ENCODE results near the gene NT5C3B.
A peak's percentile ranks its signal among the peaks of the same experiment; 100 is the strongest.
"Not testable (repeated sequence)": the region's sequence is repeated elsewhere in the genome, so short reads cannot be mapped to it uniquely, and the experiment has no call there.

Gene NT5C3B

GRCh38 chr17:41839448-41839847 lies 3.4 kb upstream of the NT5C3B start:
- not testable (repeated sequence) for DNase-seq (ENCODE audit: low read depth in 2 of 2)

- no peak for DNase-seq (ENCODE audit: low read depth in 2 of 2)
Observed at GRCh38 chr17:41837761-41838538, 1.9 kb upstream of the NT5C3B start, which contains the start of gene KLHL10. TSS of gene KLHL10 (plus strand) at chr17:41837825. CDS start at chr17:41837933, 108 bp downstream.

- no peak for DNase-seq (ENCODE audit: low read depth in 2 of 2)
Observed at GRCh38 chr17:41836550-41837196, 641 bp upstream of the NT5C3B start.

- DNase-seq (ENCODE audit: low read depth in 2 of 2), result no peak
Observed at GRCh38 chr17:41835214-41835799, 725 bp downstream of the NT5C3B start.

- not testable (repeated sequence) for DNase-seq (ENCODE audit: low read depth in 2 of 2)
Observed at GRCh38 chr17:41829961-41830360, 6.1 kb downstream of the NT5C3B start.

- no peak for DNase-seq (ENCODE audit: low read depth in 2 of 2)
Observed at GRCh38 chr17:41825175-41825845, 10.7 kb downstream of the NT5C3B start.

GRCh38 chr17:41824086-41824485 lies 11.9 kb downstream of the NT5C3B start:
- no peak for DNase-seq (ENCODE audit: low read depth in 2 of 2)

GRCh38 chr17:41823580-41823979 lies 12.5 kb downstream of the NT5C3B start:
- no peak for DNase-seq (ENCODE audit: low read depth in 2 of 2)

GRCh38 chr17:41823141-41823524 lies 12.9 kb downstream of the NT5C3B start:
- DNase-seq (ENCODE audit: low read depth in 2 of 2), result no peak

- DNase-seq (ENCODE audit: low read depth in 2 of 2), result no peak
Observed at GRCh38 chr17:41822216-41823140, 13.6 kb downstream of the NT5C3B start.

GRCh38 chr17:41821776-41822175 lies 14.3 kb downstream of the NT5C3B start:
- no peak for DNase-seq (ENCODE audit: low read depth in 2 of 2)

- no peak for DNase-seq (ENCODE audit: low read depth in 2 of 2)
Observed at GRCh38 chr17:41818024-41818423, 18.0 kb downstream of the NT5C3B start.

- DNase-seq (ENCODE audit: low read depth in 2 of 2), result no peak
Observed at GRCh38 chr17:41816637-41817320, 19.3 kb downstream of the NT5C3B start.

- DNase-seq (ENCODE audit: low read depth in 2 of 2), result no peak
Observed at GRCh38 chr17:41814195-41814594, 21.8 kb downstream of the NT5C3B start.

- DNase-seq (ENCODE audit: low read depth in 2 of 2), result no peak
Observed at GRCh38 chr17:41813699-41814124, 22.3 kb downstream of the NT5C3B start.

GRCh38 chr17:41813152-41813680 lies 22.8 kb downstream of the NT5C3B start:
- no peak for DNase-seq (ENCODE audit: low read depth in 2 of 2)

GRCh38 chr17:41812381-41813151 lies 23.5 kb downstream of the NT5C3B start, which contains the start of gene FKBP10:
TSS of gene FKBP10 (plus strand) at chr17:41813004. CDS start at chr17:41813035, 31 bp downstream.
- no peak for DNase-seq (ENCODE audit: low read depth in 2 of 2)

GRCh38 chr17:41811549-41812380 lies 24.3 kb downstream of the NT5C3B start, which contains the start of gene P3H4:
TSS of gene P3H4 (minus strand) at chr17:41811949. CDS start at chr17:41811915, 34 bp downstream.
- DNase-seq (ENCODE audit: low read depth in 2 of 2), result peak; percentile 49 to 57
